ENCODE data around the gene UBR1.
A peak's percentile ranks its signal among the peaks of the same experiment; 100 is the strongest.

Gene UBR1

DNA sequence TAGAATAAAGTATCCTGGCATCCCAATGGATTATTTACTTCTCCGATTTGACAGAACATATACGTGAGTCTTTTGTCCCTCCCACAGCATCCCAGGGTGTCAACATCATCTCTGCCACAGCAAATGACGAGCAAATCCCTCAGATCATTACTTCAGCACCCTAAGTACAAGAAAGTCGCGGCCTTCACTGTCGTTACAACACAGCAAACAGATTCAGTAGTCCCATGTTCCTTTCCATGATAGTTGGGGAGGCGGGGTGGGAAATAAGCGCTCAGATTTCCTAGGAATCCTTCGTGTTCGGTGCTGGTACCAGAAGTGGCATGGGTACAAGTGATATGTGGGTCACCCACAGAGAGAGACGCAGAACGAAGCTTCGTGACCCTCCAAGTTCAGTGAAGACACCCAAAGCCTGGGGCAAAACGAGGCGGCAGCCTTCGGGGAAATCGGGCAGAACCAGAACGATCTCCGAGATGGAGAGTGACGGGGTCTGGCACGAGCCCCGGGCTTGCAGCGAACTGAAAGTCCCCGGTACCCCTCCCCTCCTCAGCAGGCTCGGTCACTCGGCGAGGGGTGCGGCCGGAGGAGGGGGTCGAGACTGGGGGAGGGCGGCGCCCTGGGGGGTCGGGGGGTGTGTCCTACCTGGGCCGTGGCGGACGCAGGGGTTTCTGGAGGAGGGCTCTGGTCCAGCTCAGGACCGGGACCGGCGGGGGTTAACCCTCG lies 185.9 kb downstream of the UBR1 start:
- H4K20me1 ChIP-seq (ENCODE audit: insufficient read depth, low read length), result no peaks in the 10 kb centered on the region
- H3K9ac ChIP-seq (ENCODE audit: low read length), result peak overlapping the region; percentile 62
- H3K27me3 ChIP-seq (ENCODE audit: insufficient read depth, low read length), result no peaks in the 10 kb centered on the region
- H3K36me3 ChIP-seq (ENCODE audit: insufficient read depth, low read length), result no peaks in the 10 kb centered on the region
- no peak for TF ChIP-seq EZH2 (IDR thresholded peaks at IDR 0.05; ENCODE audit: borderline replicate concordance, low read length)
- TF ChIP-seq, protein P1, sequence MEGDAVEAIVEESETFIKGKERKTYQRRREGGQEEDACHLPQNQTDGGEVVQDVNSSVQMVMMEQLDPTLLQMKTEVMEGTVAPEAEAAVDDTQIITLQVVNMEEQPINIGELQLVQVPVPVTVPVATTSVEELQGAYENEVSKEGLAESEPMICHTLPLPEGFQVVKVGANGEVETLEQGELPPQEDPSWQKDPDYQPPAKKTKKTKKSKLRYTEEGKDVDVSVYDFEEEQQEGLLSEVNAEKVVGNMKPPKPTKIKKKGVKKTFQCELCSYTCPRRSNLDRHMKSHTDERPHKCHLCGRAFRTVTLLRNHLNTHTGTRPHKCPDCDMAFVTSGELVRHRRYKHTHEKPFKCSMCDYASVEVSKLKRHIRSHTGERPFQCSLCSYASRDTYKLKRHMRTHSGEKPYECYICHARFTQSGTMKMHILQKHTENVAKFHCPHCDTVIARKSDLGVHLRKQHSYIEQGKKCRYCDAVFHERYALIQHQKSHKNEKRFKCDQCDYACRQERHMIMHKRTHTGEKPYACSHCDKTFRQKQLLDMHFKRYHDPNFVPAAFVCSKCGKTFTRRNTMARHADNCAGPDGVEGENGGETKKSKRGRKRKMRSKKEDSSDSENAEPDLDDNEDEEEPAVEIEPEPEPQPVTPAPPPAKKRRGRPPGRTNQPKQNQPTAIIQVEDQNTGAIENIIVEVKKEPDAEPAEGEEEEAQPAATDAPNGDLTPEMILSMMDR (IDR thresholded peaks at IDR 0.05; ENCODE audit: low read length), result no peak
- H3K4me2 ChIP-seq (ENCODE audit: low read length), result peak overlapping the region; percentile 88
- no peaks in the 10 kb centered on the region for H3K9me3 ChIP-seq (ENCODE audit: low read length)
- peak overlapping the region; percentile 68 for H3K4me3 ChIP-seq (ENCODE audit: low read depth, low read length, poor library complexity, severe bottlenecking)
- no peak overlapping the region for H2AFZ ChIP-seq (ENCODE audit: low read length)
- H3F3A ChIP-seq (ENCODE audit: insufficient read depth, low read length), result no peaks in the 10 kb centered on the region
- peaks cover 41% of the 10 kb centered on the region for H3K4me1 ChIP-seq (ENCODE audit: insufficient read depth, low read length, severe bottlenecking)
- peaks cover 44% of the 10 kb centered on the region for H3K79me2 ChIP-seq (ENCODE audit: insufficient read depth, low read length)
- no peaks in the 10 kb centered on the region for H3K9me2 ChIP-seq (ENCODE audit: low read depth, low read length)
- H3K27ac ChIP-seq (ENCODE audit: low read depth, low read length, poor library complexity, severe bottlenecking), result peak overlapping the region; percentile 61

- Histone ChIP-seq H3K9me2 (ENCODE audit: low read depth, low read length) (no peaks in the 10 kb centered on the region), H3K9me3 (ENCODE audit: low read length) (no peaks in the 10 kb centered on the region), H3K4me2 (ENCODE audit: low read length) (peak overlapping the region; percentile 88), H3K36me3 (ENCODE audit: insufficient read depth, low read length) (no peaks in the 10 kb centered on the region), H3K9ac (ENCODE audit: low read length) (peak overlapping the region; percentile 62), H2AFZ (ENCODE audit: low read length) (no peak overlapping the region), H3K4me1 (ENCODE audit: insufficient read depth, low read length, severe bottlenecking) (peaks cover 45% of the 10 kb centered on the region), H4K20me1 (ENCODE audit: insufficient read depth, low read length) (no peaks in the 10 kb centered on the region), H3K79me2 (ENCODE audit: insufficient read depth, low read length) (peaks cover 45% of the 10 kb centered on the region), H3K27ac (ENCODE audit: low read depth, low read length, poor library complexity, severe bottlenecking) (peak overlapping the region; percentile 61), H3F3A (ENCODE audit: insufficient read depth, low read length) (no peaks in the 10 kb centered on the region), H3K4me3 (ENCODE audit: low read depth, low read length, poor library complexity, severe bottlenecking) (peak overlapping the region; percentile 68), H3K27me3 (ENCODE audit: insufficient read depth, low read length) (no peaks in the 10 kb centered on the region)
- no peak for TF ChIP-seq EZH2 (IDR thresholded peaks at IDR 0.05; ENCODE audit: borderline replicate concordance, low read length)
- TF ChIP-seq, protein P1 (IDR thresholded peaks at IDR 0.05; ENCODE audit: low read length), result no peak
These were observed 186.5 kb downstream of the UBR1 start for GRCh38 chr15:42919308-42919707.

DNA sequence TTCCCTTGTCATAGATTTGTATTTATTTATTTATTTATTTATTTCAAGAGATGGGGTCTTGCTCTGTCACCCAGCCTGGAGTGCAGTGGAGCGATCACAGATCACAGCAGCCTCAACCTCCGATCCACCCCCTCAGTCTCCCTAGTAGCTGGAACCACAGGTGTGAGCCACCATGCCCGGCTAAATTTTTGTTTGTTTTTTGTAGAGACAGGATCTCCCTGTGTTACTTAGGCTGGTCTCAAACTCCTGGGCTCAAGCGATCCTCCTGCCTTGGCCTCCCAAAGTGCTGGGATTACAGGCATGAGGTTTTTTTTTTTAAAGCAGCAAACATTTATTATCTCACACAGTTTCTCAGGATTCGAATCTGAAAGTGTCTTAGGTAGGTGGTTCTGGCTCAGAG lies 187.8 kb downstream of the UBR1 start:
- TF ChIP-seq EZH2 (IDR thresholded peaks at IDR 0.05; ENCODE audit: borderline replicate concordance, low read length), result no peak
- TF ChIP-seq, protein P1 (IDR thresholded peaks at IDR 0.05; ENCODE audit: low read length), result no peak
- H2AFZ ChIP-seq (ENCODE audit: low read length), result no peak overlapping the region
- H3F3A ChIP-seq (ENCODE audit: insufficient read depth, low read length), result no peaks in the 10 kb centered on the region
- peak overlapping the region; percentile 62; the same call in 1 of the 2 replicates for H3K9ac ChIP-seq (ENCODE audit: low read length)
- H3K4me2 ChIP-seq (ENCODE audit: low read length), result peak overlapping the region; percentile 88
- H3K79me2 ChIP-seq (ENCODE audit: insufficient read depth, low read length), result peaks cover 53% of the 10 kb centered on the region
- no peaks in the 10 kb centered on the region for H3K9me3 ChIP-seq (ENCODE audit: low read length)
- H3K4me1 ChIP-seq (ENCODE audit: insufficient read depth, low read length, severe bottlenecking), result peaks cover 45% of the 10 kb centered on the region
- H3K4me3 ChIP-seq (ENCODE audit: low read depth, low read length, poor library complexity, severe bottlenecking), result peak overlapping the region; percentile 68
- peak overlapping the region; percentile 20 for H3K27ac ChIP-seq (ENCODE audit: low read depth, low read length, poor library complexity, severe bottlenecking)
- H3K36me3 ChIP-seq (ENCODE audit: insufficient read depth, low read length), result no peaks in the 10 kb centered on the region
- H3K9me2 ChIP-seq (ENCODE audit: low read depth, low read length), result no peaks in the 10 kb centered on the region
- H3K27me3 ChIP-seq (ENCODE audit: insufficient read depth, low read length), result no peaks in the 10 kb centered on the region
- no peaks in the 10 kb centered on the region for H4K20me1 ChIP-seq (ENCODE audit: insufficient read depth, low read length)
